ENCODE measurements around the gene RBFOX2.

The RBFOX2 gene

DNA sequence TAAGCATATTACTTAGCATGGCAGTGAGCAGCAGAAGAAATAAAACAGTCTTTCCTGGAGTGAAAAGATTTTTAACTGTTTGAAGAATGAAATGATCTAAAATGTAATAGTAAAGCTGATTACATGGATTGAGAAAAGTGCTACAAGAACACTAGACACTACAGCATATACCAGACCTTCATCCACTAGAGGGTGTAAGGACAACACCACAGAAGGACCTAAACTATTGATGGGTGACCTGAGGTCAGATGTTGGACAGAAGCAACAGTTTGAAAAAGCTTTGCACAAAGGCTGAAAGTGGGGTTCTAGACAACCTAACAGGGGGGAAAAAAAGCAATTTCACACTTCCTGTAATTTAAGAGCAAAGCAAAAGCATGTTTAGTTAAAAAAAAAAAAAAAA lies 97.7 kb downstream of the RBFOX2 start:
- DNase-seq (ENCODE audit: low read depth in 2 of 2) = no peak

- no peak for DNase-seq (ENCODE audit: low read depth in 2 of 2)
Measured at GRCh38 chr22:35928285-35928798, 100.3 kb downstream of the RBFOX2 start.

- no peak for DNase-seq (ENCODE audit: low read depth in 2 of 2)
Measured at GRCh38 chr22:35923026-35923425, 105.6 kb downstream of the RBFOX2 start.

- DNase-seq (ENCODE audit: low read depth in 2 of 2) = peak in 1 of 2 donors; percentile 13
Measured at GRCh38 chr22:35921777-35922176, 106.8 kb downstream of the RBFOX2 start.

GRCh38 chr22:35921044-35921443 lies 107.6 kb downstream of the RBFOX2 start:
- no peak for DNase-seq (ENCODE audit: low read depth in 2 of 2)

DNA sequence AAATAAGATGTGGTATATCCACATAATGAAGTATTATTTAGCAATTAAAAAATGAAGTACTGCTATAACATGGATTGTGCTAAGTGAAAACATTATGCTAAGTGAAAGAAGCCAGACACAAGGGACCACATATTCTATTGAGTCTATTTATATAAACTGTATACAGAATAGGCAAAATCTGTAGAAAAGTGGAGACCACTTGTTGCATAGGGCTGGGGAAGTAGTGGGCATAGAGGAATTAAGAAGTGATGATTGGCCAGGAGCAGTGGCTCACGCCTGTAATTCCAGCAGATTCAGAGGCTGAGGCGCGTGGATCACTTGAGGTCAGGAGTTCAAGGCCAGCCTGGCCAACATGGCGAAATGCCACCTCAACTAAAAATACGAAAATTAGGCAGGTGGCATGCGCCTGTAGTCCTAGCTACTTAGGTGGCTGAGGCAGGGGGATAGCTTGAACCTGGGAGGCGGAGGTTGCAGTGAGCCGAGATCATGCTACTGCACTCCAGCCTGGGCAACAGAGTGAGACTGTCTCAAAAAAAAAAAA lies 109.6 kb downstream of the RBFOX2 start:
- DNase-seq (ENCODE audit: low read depth in 2 of 2) = no peak

DNA sequence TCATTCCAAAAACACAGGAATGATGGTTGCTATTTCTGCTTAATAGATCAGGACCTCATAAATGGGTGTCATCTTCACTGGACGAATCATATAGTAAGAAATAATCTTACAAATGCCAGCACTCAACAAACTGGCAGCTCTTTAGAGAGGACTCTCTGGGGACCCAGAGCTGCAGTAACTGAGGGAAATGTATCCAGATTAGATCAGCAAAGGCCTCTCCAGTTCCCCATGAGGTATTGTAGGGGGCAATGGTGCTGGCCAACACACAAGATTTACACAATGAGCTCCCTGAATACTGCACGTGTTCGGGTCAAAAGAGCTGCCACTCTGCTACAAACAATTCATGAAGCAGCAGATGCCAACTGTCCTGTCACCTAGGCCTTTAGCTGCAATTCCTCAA lies 110.2 kb downstream of the RBFOX2 start:
- DNase-seq (ENCODE audit: low read depth in 2 of 2) = no peak

DNA sequence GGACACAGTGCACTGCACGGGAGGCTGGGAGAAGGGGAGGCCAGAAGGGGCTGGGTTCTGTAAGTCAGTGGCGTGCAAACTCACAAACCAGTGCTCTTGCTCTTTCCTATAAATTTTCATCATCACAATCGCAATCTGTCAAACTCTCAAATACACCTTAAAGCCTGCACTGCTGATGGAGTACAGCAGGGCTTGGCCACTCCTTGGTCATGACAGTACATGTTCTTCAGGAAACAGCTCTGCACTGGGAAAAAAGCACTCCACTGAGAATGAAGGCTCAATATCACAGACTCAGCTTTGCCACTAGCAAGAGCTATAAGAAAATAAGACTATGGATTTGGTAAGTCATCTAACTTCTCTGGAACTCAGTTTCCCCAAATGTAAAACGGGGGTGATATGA lies 111.0 kb downstream of the RBFOX2 start:
- no peak for DNase-seq (ENCODE audit: low read depth in 2 of 2)

DNA sequence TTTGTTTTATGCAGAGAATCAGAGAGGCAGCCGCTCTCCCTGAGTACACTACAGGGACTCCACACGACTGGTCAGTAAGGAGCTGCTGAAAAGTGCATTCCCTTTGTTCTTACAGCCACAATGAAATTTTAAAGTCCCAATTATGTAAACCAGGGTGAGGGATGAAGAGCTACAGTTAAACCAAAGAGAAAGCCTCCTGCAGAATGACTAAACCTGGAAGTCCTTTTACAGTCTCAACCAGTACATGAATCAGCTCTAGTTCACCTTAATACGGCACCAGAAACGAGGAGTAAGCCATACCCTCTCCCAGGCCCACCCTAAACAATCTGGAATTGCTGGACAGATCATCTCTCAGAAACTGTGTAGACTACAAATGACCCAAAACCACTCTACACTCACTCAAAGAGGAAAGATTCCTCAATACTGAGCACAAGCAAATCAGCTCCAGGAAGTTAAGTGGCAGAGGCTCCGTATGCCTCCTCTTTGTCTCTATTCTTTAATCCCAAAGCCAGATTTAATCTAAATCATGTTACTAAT lies 113.1 kb downstream of the RBFOX2 start:
- no peak for DNase-seq (ENCODE audit: low read depth in 2 of 2)

DNA sequence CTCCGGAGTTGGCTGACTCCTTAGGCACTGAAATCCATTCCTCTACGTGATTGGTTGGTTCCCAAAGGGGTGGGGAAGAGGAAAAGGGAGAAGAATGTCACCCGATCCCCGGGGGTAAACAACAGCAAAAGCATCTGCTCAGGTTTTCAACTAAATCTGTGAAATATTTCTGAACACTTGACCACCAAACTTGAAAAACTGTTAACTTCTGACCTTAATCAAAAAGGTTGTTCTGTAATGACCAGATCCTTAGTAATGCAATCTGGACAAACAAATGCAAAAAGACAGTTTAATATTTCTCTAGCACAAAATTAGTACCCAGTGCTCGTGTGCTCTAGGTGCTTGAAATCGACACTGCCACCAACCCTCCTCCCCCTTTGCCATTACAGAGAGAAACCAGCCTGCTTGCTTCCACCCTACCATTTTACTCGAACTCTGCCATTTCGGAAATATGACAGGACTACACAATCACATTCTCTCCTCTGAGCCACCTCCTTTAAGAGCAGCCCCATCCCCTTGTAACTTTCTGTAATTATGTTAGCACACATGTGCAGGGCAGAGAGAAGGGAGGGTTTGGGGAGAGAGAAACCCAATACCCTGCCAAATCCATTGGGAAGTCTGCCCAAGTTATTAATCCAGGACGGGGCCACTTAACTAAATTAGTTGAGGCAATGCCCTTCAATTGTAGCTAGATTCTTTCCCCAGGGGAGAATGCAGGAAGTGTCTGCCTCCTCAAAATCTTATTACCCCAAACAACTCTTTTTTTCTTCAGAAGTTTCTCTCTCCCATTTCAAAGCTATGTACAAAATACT lies 113.8 kb downstream of the RBFOX2 start:
- DNase-seq (ENCODE audit: low read depth in 2 of 2) = no peak

GRCh38 chr22:35914357-35914664 lies 114.3 kb downstream of the RBFOX2 start:
- DNase-seq (ENCODE audit: low read depth in 2 of 2) = no peak

DNA sequence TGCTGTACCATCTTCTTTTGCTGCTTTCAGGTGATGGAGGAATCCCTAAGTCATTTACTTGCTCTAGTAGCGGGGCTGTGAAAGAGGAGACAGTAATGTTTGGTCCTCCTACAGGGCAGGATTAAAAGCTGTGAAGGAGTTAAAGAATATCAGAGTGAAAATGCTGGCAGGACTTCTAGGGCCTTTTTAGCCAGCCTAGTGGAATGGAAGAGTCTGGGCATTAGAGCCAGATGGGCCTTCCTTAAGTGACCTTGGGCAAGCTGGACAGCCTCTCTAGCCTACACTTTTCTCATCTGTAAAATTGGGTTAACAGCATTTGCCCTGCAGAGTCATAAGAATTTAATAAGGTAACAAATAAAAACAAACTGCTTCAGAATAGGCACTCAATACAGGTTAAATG lies 114.7 kb downstream of the RBFOX2 start:
- DNase-seq (ENCODE audit: low read depth in 2 of 2) = no peak

DNA sequence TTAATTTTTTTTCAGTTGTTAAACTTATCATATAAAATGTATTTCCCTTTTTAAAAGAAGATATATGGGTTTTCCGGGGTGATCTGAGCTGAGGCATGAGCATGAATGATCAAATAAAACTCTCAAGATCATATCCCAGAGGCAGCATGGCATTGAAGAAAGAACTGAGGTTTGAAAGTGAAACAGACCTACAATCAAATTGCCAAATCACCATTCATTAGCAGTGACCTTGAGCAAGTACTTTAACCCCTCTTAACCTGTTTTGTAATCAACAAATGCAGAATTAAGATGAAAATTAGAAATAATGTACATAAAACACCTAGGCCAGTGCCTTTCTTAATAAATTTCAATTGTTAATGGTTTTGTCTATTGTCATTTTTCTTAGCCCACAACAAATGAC lies 116.0 kb downstream of the RBFOX2 start:
- no peak for DNase-seq (ENCODE audit: low read depth in 2 of 2)

DNA sequence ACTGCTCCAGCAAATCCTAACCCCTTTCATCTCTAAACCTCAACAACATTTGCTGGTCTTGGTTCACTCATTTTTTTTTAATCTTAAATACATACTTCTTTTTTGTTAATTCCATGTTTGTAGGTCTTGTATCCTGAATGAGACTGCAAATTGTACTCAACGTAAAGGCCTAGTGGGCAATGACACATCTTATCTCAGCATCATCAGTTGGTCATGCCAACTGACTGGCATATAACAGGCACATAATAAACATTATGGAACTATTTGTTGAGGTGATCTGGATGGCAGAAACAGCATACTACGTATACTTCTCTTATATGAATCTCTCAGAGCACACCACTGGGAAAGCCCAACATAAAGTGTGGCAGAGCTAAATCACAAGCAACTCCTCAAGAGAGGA lies 116.7 kb downstream of the RBFOX2 start:
- DNase-seq (ENCODE audit: low read depth in 2 of 2) = no peak

DNA sequence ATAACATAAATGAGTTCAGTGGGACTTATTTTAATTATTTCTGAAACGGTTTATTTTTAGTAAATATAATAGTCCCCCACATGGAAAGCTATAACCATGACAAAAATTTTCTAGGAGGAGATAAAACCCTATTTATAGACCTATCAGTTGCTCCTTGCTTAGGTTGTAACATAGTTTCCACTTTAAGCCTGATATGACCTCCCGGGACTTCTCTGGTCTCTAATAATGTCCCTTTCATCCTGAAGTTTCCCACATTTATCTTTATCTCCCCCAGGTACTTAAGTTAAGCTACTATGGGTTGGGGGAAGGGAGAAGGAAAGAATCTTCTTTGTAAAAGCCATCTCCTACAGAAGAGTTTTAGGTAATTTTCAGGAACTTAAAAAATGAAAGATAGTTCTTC lies 117.7 kb downstream of the RBFOX2 start:
- DNase-seq (ENCODE audit: low read depth in 2 of 2) = no peak

DNA sequence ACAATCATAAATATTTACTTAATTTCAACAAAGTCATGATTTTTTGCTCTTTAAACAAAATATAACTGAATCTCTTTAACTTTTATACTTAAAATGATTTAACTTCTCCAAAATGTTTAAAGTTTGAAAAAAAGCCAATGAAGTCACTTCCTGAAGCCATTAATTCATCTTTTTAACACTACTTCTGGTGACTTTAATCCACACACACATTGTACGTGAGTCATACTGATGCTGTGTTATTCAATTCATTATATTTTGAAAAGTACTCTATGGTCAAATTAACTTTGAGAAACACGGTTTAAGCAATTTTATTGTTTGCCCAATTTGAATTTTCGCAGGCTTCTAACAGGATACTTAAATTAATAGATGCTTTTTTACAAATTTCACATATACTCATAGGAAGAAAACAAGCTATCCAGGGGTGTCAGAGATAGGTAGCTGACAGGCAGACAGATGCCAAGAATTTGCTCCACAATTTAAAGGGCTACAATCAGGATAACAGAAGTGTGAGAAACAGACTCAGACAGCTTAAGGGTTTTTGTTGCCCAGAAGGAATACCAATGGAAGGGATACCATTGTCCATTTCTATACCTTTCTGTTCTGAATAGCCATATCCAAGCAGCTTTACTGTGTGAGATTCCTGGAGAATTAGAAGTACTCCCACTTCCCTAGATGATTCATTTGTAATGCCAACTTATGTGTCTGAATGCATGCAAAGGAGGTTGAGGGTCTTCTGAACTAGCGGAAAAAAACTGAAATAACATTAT lies 118.4 kb downstream of the RBFOX2 start:
- DNase-seq (ENCODE audit: low read depth in 2 of 2) = no peak

GRCh38 chr22:35905894-35906293 lies 122.7 kb downstream of the RBFOX2 start:
- no peak for DNase-seq (ENCODE audit: low read depth in 2 of 2)

DNA sequence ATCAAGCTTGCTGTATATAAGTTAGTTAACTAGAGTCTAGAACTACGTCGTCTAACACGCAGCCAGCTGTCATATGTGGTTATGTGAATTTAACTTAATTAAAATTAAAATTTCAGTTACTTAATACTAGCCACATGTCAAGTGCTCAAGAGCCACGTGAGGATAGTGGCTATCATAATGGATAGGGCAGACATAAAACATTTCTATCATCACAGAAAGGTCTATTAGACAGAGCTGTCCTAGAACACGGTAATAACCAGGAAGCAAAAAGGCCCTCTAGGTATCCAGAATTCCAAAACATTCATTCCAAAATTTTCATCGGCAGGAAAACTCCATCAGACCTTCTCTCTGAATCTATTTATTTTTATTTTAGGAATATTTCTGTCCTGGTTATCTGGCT lies 123.9 kb downstream of the RBFOX2 start:
- no peak for DNase-seq (ENCODE audit: low read depth in 2 of 2)

DNA sequence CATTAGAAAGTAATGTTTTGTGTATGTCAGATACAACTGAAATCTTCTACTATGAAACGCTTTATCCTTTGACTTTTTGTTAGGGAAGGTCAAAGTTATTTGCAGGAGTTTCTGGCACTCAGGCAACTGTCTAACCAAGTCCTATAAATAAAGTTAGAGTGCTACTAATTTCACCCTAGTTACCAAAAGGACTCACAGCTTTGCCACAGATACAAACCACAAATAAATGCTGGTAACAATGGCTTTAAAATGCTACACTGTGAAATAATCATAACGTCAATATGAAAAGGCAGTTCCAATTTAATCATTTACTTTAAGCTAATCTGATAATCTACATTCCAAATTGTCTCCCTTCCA lies 124.3 kb downstream of the RBFOX2 start:
- DNase-seq (ENCODE audit: low read depth in 2 of 2) = no peak

- DNase-seq (ENCODE audit: low read depth in 2 of 2) = no peak
Measured at GRCh38 chr22:35903571-35904335, 124.9 kb downstream of the RBFOX2 start.

GRCh38 chr22:35900483-35901168 lies 128.0 kb downstream of the RBFOX2 start:
- DNase-seq (ENCODE audit: low read depth in 2 of 2) = no peak
